T47D (cell line): ENCODE data around the gene TAL1.
A peak's percentile ranks its signal among the peaks of the same experiment; 100 is the strongest.

Experiments
- DNase-seq, 2 experiments: peaks; one replicate each; pipeline versions ENCODE4 v3.0.0 to v3.0.0-alpha.2; 2011 to 2012; ENCODE audit warnings: low read depth in 1 of 2, low spot score in 1 of 2
- JUND ChIP-seq: IDR thresholded peaks from 2 replicates; pipeline ENCODE4 v1.6.1; 2012; ENCODE audit warnings: low read depth
- in situ Hi-C: cut with HindIII; loops from 2 replicates; pipeline ENCODE4 v1.10.0; 2016; ENCODE audit warnings: low sequenced_read_pairs, low pct_unique_long_range_greater_than_20kb

The TAL1 gene

GRCh38 chr1:47187926-47188250, 44.1 kb downstream of the TAL1 start:
- no peak for TF ChIP-seq JUND
- DNase-seq, result no peak
- in situ Hi-C loops, result no loop called here

- peak in 1 of 2 experiments; percentile 32 for DNase-seq
- in situ Hi-C loops, result no loop called here
These were observed 44.6 kb downstream of the TAL1 start for GRCh38 chr1:47187231-47187925.

GRCh38 chr1:47186267-47187185, 45.5 kb downstream of the TAL1 start:
- peak in 1 of 2 experiments; percentile 27 for DNase-seq
- in situ Hi-C loops, result no loop called here
- no peak for TF ChIP-seq JUND

More at GRCh38 chr1:47187231-47187925, 44.6 kb downstream of the TAL1 start:
- no peak for TF ChIP-seq JUND

- no peak for TF ChIP-seq JUND
- no peak for DNase-seq
- in situ Hi-C loops, result no loop called here
These were observed 47.0 kb downstream of the TAL1 start for GRCh38 chr1:47184822-47185677.

GRCh38 chr1:47184090-47184821, 47.8 kb downstream of the TAL1 start:
- TF ChIP-seq JUND, result no peak
- in situ Hi-C loops, result no loop called here
- DNase-seq, result no peak

GRCh38 chr1:47183308-47184089, 48.5 kb downstream of the TAL1 start:
- DNase-seq, result no peak
- TF ChIP-seq JUND, result no peak
- in situ Hi-C loops, result no loop called here

GRCh38 chr1:47182676-47183235, 49.3 kb downstream of the TAL1 start:
- no peak for DNase-seq
- in situ Hi-C loops, result no loop called here
- TF ChIP-seq JUND, result no peak

GRCh38 chr1:47181955-47182675, 49.9 kb downstream of the TAL1 start:
- in situ Hi-C loops, result no loop called here
- no peak for DNase-seq
- no peak for TF ChIP-seq JUND

- in situ Hi-C loops, result no loop called here
- no peak for TF ChIP-seq JUND
- no peak for DNase-seq
These were observed 50.7 kb downstream of the TAL1 start for GRCh38 chr1:47181095-47181954.

GRCh38 chr1:47180603-47181094, 51.4 kb downstream of the TAL1 start:
- no peak for DNase-seq
- in situ Hi-C loops, result no loop called here
- TF ChIP-seq JUND, result no peak
